CD4-positive, alpha-beta T cell (primary cell): ENCODE measurements around the gene TYRP1. TPM values are rescaled to one million over a fixed set of nuclear protein-coding genes. Genes with fewer than 3 reads are reported as not detected.

Source experiments
- ATAC-seq: fragments of 200-7000 bp; cut with Tn5 transposase; one replicate; pipeline ENCODE4 v1.10.0; 2022; ENCODE audit warnings: mild to moderate bottlenecking; ENCODE audit not compliant: poor library complexity
- CTCF ChIA-PET: fragments of 350-600 bp; sonication (Branson Sonifier 250); formaldehyde crosslinking; loops from one replicate; lab custom pipeline; 2021; ENCODE audit warnings: antibody characterized with exemption, inconsistent platforms; lab: Charles Lee
- POLR2A ChIA-PET: fragments of 350-600 bp; sonication (Branson Sonifier 250); formaldehyde crosslinking; loops from one replicate; lab custom pipeline; 2021; ENCODE audit warnings: antibody characterized with exemption, inconsistent platforms; lab: Charles Lee
- DNase-seq, 14 experiments: peaks; one replicate each; pipeline ENCODE4 v3.0.0-alpha.2; 2013 to 2020; ENCODE audit warnings: mixed read lengths in 2 of 14
- H3K27ac ChIP-seq, 2 donors: one replicate each; pipeline versions ENCODE4 v1.5.1 to v1.7.0; 2013; ENCODE audit warnings: low read length in 2 of 2, low read depth in 1 of 2, mild to moderate bottlenecking in 1 of 2
- H3K27me3 ChIP-seq, 2 experiments: 1 replicate in 1 of 2; 2 replicates in 1 of 2; pipeline versions ENCODE4 v1.6.1 to v1.7.0; 2013; ENCODE audit warnings: low read length in 2 of 2, control low read depth in 1 of 2, mild to moderate bottlenecking in 1 of 2, moderate library complexity in 1 of 2; ENCODE audit not compliant: insufficient read depth in 2 of 2, control insufficient read depth in 1 of 2
- H3K36me3 ChIP-seq: one replicate; pipeline ENCODE4 v1.6.1; 2013; ENCODE audit warnings: low read length, control low read depth; ENCODE audit not compliant: insufficient read depth
- H3K4me1 ChIP-seq: one replicate; pipeline ENCODE4 v1.6.1; 2013; ENCODE audit warnings: low read length, control low read depth; ENCODE audit not compliant: insufficient read depth
- H3K4me3 ChIP-seq: one replicate; pipeline ENCODE4 v1.5.1; 2013; ENCODE audit warnings: mild to moderate bottlenecking, low read length, moderate library complexity
- H3K9me3 ChIP-seq, 2 experiments: 1 replicate in 1 of 2; 2 replicates in 1 of 2; pipeline versions ENCODE4 v1.6.1 to v1.7.0; 2013; ENCODE audit warnings: low read length in 2 of 2, mild to moderate bottlenecking in 2 of 2, control low read depth in 1 of 2, moderate library complexity in 1 of 2; ENCODE audit not compliant: control insufficient read depth in 1 of 2, insufficient read depth in 1 of 2
- H3K27ac Mint-ChIP-seq: one replicate; pipeline ENCODE4 v1.8.0; 2020; ENCODE audit warnings: mixed read lengths
- H3K27me3 Mint-ChIP-seq: one replicate; pipeline ENCODE4 v1.8.0; 2021; ENCODE audit warnings: mixed read lengths
- H3K36me3 Mint-ChIP-seq: one replicate; pipeline ENCODE4 v1.8.0; 2021; ENCODE audit warnings: low read depth, mixed read lengths
- H3K4me1 Mint-ChIP-seq: one replicate; pipeline ENCODE4 v1.8.0; 2021; ENCODE audit warnings: low read depth, mixed read lengths
- H3K4me3 Mint-ChIP-seq: one replicate; pipeline ENCODE4 v1.8.0; 2020; ENCODE audit warnings: mild to moderate bottlenecking, mixed read lengths
- H3K9me3 Mint-ChIP-seq: one replicate; pipeline ENCODE4 v1.8.0; 2020; ENCODE audit warnings: mixed read lengths
- CTCF ChIP-seq: fragments of 200-600 bp; IDR thresholded peaks from one replicate; pipeline ENCODE4 v1.8.0; 2022; ENCODE audit warnings: antibody characterized with exemption, mild to moderate bottlenecking
- intact Hi-C, 2 experiments: fragments of 100-400 bp; cut with DNase I in 1 of 2; cut with micrococcal nuclease in 1 of 2; formaldehyde crosslinking; loops; one replicate each; pipeline versions ENCODE4 v1.15.1 to v1.9.0; 2023 to 2025; cut with DNase I, micrococcal nuclease
- total RNA-seq, 174 experiments: library from RNA in 2 of 174; stranded (reverse) in 2 of 174; gene quantifications; one replicate each; pipeline ENCODE4 v1.2.3 and lab custom pipeline; 2021 to 2026

Gene TYRP1
- total RNA-seq, 2 experiments from 2014 or later: not detected

- ATAC-seq: no peak
- Mint-ChIP-seq H3K36me3 (no peaks in the 10 kb centered on the region), H3K4me1 (no peaks in the 10 kb centered on the region), H3K27ac (no peak overlapping the region), H3K4me3 (no peak overlapping the region), H3K27me3 (no peaks in the 10 kb centered on the region), H3K9me3 (peaks cover 16% of the 10 kb centered on the region)
- ChIA-PET CTCF (no interaction called here), POLR2A (no interaction called here)
- DNase-seq: no peak
- TF ChIP-seq CTCF: no peak
- no peaks in the 10 kb centered on the region for H3K27me3 ChIP-seq
- H3K27ac ChIP-seq: no peak overlapping the region
- H3K4me3 ChIP-seq: no peak overlapping the region
- H3K9me3 ChIP-seq: peaks cover 5 to 9% of the 10 kb centered on the region in 2 experiments
- no peaks in the 10 kb centered on the region for H3K36me3 ChIP-seq
- intact Hi-C loops: no loop called here
- H3K4me1 ChIP-seq: no peaks in the 10 kb centered on the region
Measured at GRCh38 chr9:12748016-12748415, 54.8 kb downstream of the TYRP1 start.

- no peak for DNase-seq
- Histone ChIP-seq H3K9me3 (peaks cover 5 to 9% of the 10 kb centered on the region in 2 experiments), H3K27me3 (no peaks in the 10 kb centered on the region), H3K4me3 (no peak overlapping the region), H3K36me3 (no peaks in the 10 kb centered on the region), H3K27ac (no peak overlapping the region), H3K4me1 (no peaks in the 10 kb centered on the region)
- POLR2A ChIA-PET: no interaction called here
- no peaks in the 10 kb centered on the region for H3K4me1 Mint-ChIP-seq
- H3K36me3 Mint-ChIP-seq: no peaks in the 10 kb centered on the region
- no peak for ATAC-seq
- CTCF ChIA-PET: no interaction called here
- H3K4me3 Mint-ChIP-seq: no peak overlapping the region
- peaks cover 14% of the 10 kb centered on the region for H3K9me3 Mint-ChIP-seq
- H3K27me3 Mint-ChIP-seq: no peaks in the 10 kb centered on the region
- H3K27ac Mint-ChIP-seq: no peak overlapping the region
- no peak for TF ChIP-seq CTCF
- intact Hi-C loops: no loop called here
Measured at GRCh38 chr9:12748954-12749353, 55.8 kb downstream of the TYRP1 start.

- TF ChIP-seq CTCF: no peak
- Mint-ChIP-seq H3K9me3 (peaks cover 3% of the 10 kb centered on the region), H3K36me3 (no peaks in the 10 kb centered on the region), H3K4me1 (no peaks in the 10 kb centered on the region), H3K27me3 (no peaks in the 10 kb centered on the region), H3K4me3 (no peak overlapping the region), H3K27ac (no peak overlapping the region)
- H3K9me3 ChIP-seq: peaks cover 3 to 4% of the 10 kb centered on the region in 2 experiments
- intact Hi-C loops: no loop called here
- H3K4me1 ChIP-seq: no peaks in the 10 kb centered on the region
- POLR2A ChIA-PET: no interaction called here
- H3K27me3 ChIP-seq: no peaks in the 10 kb centered on the region
- H3K36me3 ChIP-seq: no peaks in the 10 kb centered on the region
- no peak overlapping the region for H3K4me3 ChIP-seq
- no peak for DNase-seq
- no peak for ATAC-seq
- H3K27ac ChIP-seq: no peak overlapping the region
- CTCF ChIA-PET: no interaction called here
Measured at GRCh38 chr9:12753931-12754330, 60.7 kb downstream of the TYRP1 start.
